Esophagus squamous epithelium (tissue), 5 donors: ENCODE results near the gene COQ8B. TPM values are rescaled to one million over a fixed set of nuclear protein-coding genes. Genes with fewer than 3 reads are reported as not detected.
A peak's percentile ranks its signal among the peaks of the same experiment; 100 is the strongest.

Source experiments
- DNase-seq: peaks from one replicate; lab custom pipeline; 2025; lab: John Stamatoyannopoulos, UW
- H3K27ac ChIP-seq, 4 donors: fragments of 200-600 bp; sonication (generic); one replicate each; pipeline ENCODE4 v1.5.1; 2016 to 2019; ENCODE audit warnings: mild to moderate bottlenecking in 1 of 4
- H3K27me3 ChIP-seq, 4 donors: fragments of 200-600 bp; sonication (generic); 1 replicate in 3 of 4; 2 replicates in 1 of 4; pipeline versions ENCODE4 v1.5.1 to v1.6.0; 2017 to 2021; ENCODE audit warnings: antibody characterized with exemption in 1 of 4
- H3K36me3 ChIP-seq, 3 donors: fragments of 200-600 bp; sonication (generic); one replicate each; pipeline ENCODE4 v1.5.1; 2016 to 2019
- H3K4me1 ChIP-seq, 3 donors: fragments of 200-600 bp; sonication (generic); one replicate each; pipeline ENCODE4 v1.5.1; 2017 to 2019
- H3K4me3 ChIP-seq, 4 donors: fragments of 200-600 bp; sonication (generic); 1 replicate in 3 of 4; 2 replicates in 1 of 4; pipeline ENCODE4 v1.5.1; 2016 to 2019; ENCODE audit warnings: mild to moderate bottlenecking in 2 of 4, moderate library complexity in 1 of 4
- H3K9me3 ChIP-seq, 3 donors: fragments of 200-600 bp; sonication (generic); one replicate each; pipeline ENCODE4 v1.5.1; 2016 to 2019
- CTCF ChIP-seq, 6 experiments: fragments of 450-650 bp in 4 of 6; fragments of 200-600 bp in 2 of 6; sonication (generic) in 2 of 6; IDR thresholded peaks; one replicate each; pipeline ENCODE4 v1.5.1; 2016 to 2019; ENCODE audit warnings: antibody characterized with exemption in 6 of 6, mild to moderate bottlenecking in 4 of 6, moderate library complexity in 4 of 6
- POLR2A ChIP-seq, 4 donors: fragments of 450-650 bp; IDR thresholded peaks; one replicate each; pipeline ENCODE4 v1.6.1; 2017; ENCODE audit warnings: antibody characterized with exemption in 4 of 4, mild to moderate bottlenecking in 4 of 4, moderate library complexity in 3 of 4
- WGBS, 2 donors: methylation state at CpG; one replicate each; pipeline ENCODE4 v1.1.5; 2018; 5-methylcytosine and 5-hydroxymethylcytosine counted together
- intact Hi-C: fragments of 100-400 bp; cut with DNase I; formaldehyde crosslinking; loops from one replicate; pipeline ENCODE4 v1.15.0; 2022
- total RNA-seq, 4 donors: library from RNA; depleted of rRNA; stranded (reverse); fragments of >200 nt; gene quantifications; one replicate each; pipeline ENCODE4 v1.1.0, GENCODE V29; 2016
- donor health status: DM: yes; HTN: yes; CAD: no.

The COQ8B gene
- total RNA-seq, 4 donors from 2014 or later = 19.3 to 64.1 (median 33.3) TPM

DNA sequence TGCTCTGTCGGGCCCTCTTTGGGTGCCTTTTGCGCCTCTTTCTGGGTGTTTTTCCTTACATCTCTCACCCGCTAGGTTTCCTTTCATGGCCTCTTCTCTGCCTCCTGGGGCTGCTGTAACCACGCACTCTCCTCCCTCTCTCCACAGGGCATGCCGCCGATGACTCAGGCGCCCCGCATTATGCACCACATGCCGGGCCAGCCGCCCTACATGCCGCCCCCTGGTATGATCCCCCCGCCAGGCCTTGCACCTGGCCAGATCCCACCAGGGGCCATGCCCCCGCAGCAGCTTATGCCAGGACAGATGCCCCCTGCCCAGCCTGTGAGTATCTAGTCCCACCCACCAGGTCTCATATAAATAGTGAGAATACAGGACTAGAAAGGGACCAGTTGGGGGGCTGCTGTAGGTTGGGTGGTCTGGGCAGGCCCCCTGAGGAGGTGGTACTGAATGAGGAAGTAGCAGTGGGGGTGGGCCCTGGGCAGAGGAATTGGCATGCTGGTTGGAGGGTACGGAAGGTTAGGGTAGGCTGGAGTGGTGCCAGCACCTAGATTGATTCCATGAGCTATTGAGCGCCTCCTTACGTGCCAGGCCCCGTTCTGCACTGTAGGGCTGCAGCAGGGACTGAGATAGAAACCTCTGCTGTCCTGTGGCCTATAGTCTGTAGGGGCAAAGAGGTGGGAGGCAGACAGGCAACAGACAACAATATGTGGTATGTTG is 46.2 kb upstream of the COQ8B start:
- no peaks in the 10 kb centered on the region for H3K27me3 ChIP-seq
- peaks cover 33 to 93% (median 76%) of the 10 kb centered on the region in 3 donors for H3K36me3 ChIP-seq

DNA sequence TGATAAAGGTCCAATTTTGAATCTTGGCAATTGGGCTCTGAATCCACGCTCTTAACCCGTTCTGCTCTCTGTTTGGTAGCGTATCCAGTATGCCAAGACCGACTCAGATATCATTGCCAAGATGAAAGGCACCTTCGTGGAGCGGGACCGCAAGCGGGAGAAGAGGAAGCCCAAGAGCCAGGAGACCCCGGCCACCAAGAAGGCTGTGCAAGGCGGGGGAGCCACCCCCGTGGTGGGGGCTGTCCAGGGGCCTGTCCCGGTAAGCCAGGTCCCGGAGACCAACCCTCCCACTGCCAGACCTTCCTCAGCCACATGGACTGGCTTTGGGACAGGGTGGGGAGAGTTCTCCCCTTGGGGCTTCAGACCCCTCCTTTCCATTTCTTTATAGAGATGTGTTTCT is 42.7 kb upstream of the COQ8B start:
- no peak overlapping the region for H3K4me3 ChIP-seq
- no peaks in the 10 kb centered on the region for H3K9me3 ChIP-seq
- DNase-seq = no peak
- peaks cover 37 to 95% (median 60%) of the 10 kb centered on the region in 3 donors for H3K36me3 ChIP-seq
- intact Hi-C loops = no loop called here
- TF ChIP-seq POLR2A (IDR thresholded peaks at IDR 0.05) (no peak), CTCF (IDR thresholded peaks at IDR 0.05) (no peak)
- H3K4me1 ChIP-seq = peaks cover 16 to 51% (median 17%) of the 10 kb centered on the region in 3 donors
- no peaks in the 10 kb centered on the region for H3K27me3 ChIP-seq
- 90% methylated on average over 2 to 12 of the region's 13 CpGs for WGBS, 2 donors
- H3K27ac ChIP-seq = no peak overlapping the region

More for the DNA sequence above, 46.2 kb upstream of the COQ8B start:
- H3K9me3 ChIP-seq = no peaks in the 10 kb centered on the region
- intact Hi-C loops = no loop called here
- DNase-seq = no peak
- H3K4me1 ChIP-seq = peaks cover 0 to 16% (median 0%) of the 10 kb centered on the region in 3 donors
- H3K27ac ChIP-seq = no peak overlapping the region
- H3K4me3 ChIP-seq = no peak overlapping the region
- WGBS, 2 donors = 84 to 94% methylated on average over 12 to 16 of the region's 17 CpGs
- no peak for TF ChIP-seq CTCF (IDR thresholded peaks at IDR 0.05)
- no peak for TF ChIP-seq POLR2A (IDR thresholded peaks at IDR 0.05)

DNA sequence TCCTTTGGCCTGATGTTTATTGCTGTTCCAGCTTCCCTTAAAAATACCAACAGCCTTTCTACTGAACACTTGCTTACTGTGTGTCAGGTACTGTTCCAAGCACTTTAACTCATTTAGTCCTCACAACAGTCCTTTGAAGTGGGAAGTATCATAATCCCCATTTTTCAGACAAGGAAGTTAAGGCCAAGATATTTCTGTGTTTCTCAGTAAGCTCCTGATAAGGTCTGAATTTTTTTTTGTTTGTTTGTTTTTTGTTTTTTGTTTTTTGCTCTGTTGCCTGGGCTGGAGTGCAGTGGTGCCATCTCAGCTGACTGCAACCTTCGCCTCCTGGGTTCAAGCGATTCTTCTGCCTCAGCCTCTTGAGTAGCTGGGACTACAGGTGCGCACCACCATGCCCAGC is 41.8 kb upstream of the COQ8B start:
- Histone ChIP-seq H3K4me3 (no peak overlapping the region), H3K27me3 (no peaks in the 10 kb centered on the region), H3K27ac (no peak overlapping the region), H3K4me1 (peaks cover 22 to 60% (median 26%) of the 10 kb centered on the region in 3 donors), H3K36me3 (peaks cover 32 to 94% (median 52%) of the 10 kb centered on the region in 3 donors), H3K9me3 (no peaks in the 10 kb centered on the region)
- TF ChIP-seq CTCF (IDR thresholded peaks at IDR 0.05) = no peak
- no peak for TF ChIP-seq POLR2A (IDR thresholded peaks at IDR 0.05)
- 100% methylated on average over 3 of the region's 3 CpGs for WGBS, 2 donors
- DNase-seq = no peak
- intact Hi-C loops = no loop called here

GRCh38 chr19:40756502-40757110 is 39.9 kb upstream of the COQ8B start:
- TF ChIP-seq CTCF (IDR thresholded peaks at IDR 0.05) (no peak), POLR2A (IDR thresholded peaks at IDR 0.05) (no peak)
- H3K36me3 ChIP-seq = peaks cover 20 to 75% (median 33%) of the 10 kb centered on the region in 3 donors
- intact Hi-C loops = no loop called here
- H3K27ac ChIP-seq = peak overlapping the region in 2 of 4 donors; percentile 6 to 38
- no peak for DNase-seq
- H3K9me3 ChIP-seq = no peaks in the 10 kb centered on the region
- 55 to 59% methylated on average over 10 to 11 of the region's 11 CpGs for WGBS, 2 donors
- H3K4me3 ChIP-seq = no peak overlapping the region
- peaks cover 22 to 70% (median 39%) of the 10 kb centered on the region in 3 donors for H3K4me1 ChIP-seq
- no peaks in the 10 kb centered on the region for H3K27me3 ChIP-seq

DNA sequence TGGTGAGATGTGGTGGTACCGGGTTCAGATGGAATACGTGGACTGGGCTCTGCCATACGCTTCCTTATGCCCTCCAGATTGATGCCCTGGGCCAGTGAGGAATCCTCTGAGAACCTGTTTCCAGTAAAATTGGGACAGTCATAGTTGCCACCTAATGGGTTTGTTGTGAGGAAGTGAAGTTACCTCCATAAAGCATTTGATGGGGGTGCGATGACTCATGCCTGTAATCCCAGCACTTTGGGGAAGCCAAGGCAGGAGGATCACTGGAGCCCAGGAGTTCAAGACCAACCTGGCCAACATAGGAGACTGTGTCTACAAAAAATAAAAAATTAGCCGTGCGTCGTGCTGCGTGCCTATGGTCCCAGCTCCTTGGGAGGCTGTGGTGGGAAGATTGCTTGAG is 39.1 kb upstream of the COQ8B start:
- Histone ChIP-seq H3K36me3 (peaks cover 20 to 66% (median 29%) of the 10 kb centered on the region in 3 donors), H3K27ac (no peak overlapping the region), H3K4me1 (peaks cover 22 to 67% (median 39%) of the 10 kb centered on the region in 3 donors), H3K4me3 (no peak overlapping the region), H3K9me3 (no peaks in the 10 kb centered on the region), H3K27me3 (no peaks in the 10 kb centered on the region)
- TF ChIP-seq CTCF (IDR thresholded peaks at IDR 0.05) (no peak), POLR2A (IDR thresholded peaks at IDR 0.05) (no peak)
- WGBS, 2 donors = 88 to 94% methylated on average over 5 to 8 of the region's 8 CpGs
- intact Hi-C loops = no loop called here
- no peak for DNase-seq
